Activated CD8-positive, alpha-beta memory T cell treated with anti-CD3 and anti-CD28 coated beads, Interleukin-2, amount 50 U/mL, for 24 hours (primary cell): Measurements from ENCODE around the gene CRIM1.

Source experiments
- DNase-seq: peaks from one replicate; pipeline ENCODE4 v3.0.0-alpha.2; 2020; ENCODE audit errors: extremely low read depth

The CRIM1 gene

DNA sequence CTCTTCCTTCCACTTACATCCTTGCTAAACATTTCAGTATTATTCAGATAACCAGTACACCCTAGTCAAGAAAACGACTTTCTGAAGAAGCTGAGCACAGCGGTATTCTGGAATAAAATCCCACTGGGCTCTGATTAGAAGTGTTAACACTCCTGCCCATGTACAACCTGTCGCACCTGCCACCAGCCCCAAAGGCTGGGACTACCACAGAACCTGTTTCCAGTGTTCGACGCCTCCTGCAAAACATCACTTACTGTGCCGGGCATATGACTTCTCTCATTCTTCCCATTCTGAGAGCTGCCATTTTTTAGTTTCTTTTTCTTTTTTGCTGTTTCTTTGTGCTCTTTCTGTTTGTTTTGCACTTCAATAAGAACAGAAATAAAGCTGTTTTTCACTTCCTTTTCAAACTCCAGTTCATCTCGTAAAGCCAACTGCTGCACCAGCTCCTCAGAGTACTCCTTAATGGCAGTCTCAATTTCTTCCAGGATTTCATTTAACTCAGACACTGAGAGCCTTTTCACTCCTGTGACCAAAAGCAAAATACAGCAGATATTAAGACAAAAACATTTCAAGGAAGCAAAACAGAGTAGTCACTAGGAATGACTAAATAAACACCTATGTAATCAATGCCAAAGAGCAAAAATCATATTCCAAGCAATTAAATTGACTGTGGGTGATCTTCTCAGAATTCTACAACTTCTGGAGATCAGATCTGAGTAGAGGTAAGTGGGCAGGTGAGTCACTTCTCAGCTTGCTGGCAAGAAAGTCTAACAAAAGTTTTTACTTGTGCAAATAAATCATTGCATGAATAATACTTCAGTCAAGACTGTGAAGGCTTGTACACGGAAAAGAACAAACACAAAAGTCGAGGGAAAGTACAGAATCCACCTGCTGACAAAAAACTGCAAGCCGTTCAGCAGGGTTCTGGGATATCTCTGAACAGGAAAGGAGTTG, 223.0 kb downstream of the CRIM1 start:
- DNase-seq: no peak

DNA sequence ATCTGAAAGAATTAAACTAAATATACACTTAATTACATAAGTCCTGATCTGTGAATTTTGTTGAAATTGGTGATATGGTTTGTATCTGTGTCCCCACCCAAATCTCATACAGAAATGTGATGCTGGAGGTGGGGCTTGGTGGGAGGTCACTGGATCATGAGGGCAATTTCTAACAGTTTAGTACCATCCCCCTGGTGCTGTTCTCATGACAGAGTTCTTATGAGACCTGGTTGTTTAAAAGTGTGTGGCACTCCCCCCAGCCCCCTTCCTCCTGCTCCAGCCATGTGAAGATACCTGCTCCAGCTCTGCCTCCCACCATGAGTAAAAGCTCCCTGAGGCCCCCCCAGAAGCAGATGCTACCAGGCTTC, 223.7 kb downstream of the CRIM1 start:
- no peak for DNase-seq

DNA sequence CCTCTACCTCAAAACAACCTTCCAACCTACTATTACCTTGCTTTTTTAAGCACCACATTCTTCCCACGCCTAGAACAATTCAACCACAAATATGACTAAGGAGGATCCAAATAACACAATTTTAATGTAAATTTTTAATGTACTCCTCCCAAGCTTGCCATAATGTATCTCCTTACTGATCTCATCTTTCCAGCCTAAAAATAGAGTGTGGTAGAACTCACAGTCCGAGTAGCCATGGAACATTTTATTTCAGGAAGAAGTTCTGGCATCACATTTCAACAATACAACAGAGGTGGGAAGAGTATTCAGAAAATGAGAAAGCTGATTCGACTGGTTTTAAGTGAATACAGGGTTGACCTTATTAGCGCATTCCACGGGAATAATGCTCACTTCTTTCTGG, 227.0 kb downstream of the CRIM1 start:
- no peak for DNase-seq

GRCh38 chr2:36582951-36583350, 227.4 kb downstream of the CRIM1 start:
- no peak for DNase-seq

- DNase-seq: no peak
These were observed 228.7 kb downstream of the CRIM1 start for GRCh38 chr2:36584148-36584794.

- DNase-seq: no peak
These were observed 231.1 kb downstream of the CRIM1 start for GRCh38 chr2:36586672-36587071.

GRCh38 chr2:36587101-36587500, 231.5 kb downstream of the CRIM1 start:
- DNase-seq: no peak

- no peak for DNase-seq
These were observed 232.0 kb downstream of the CRIM1 start for GRCh38 chr2:36587556-36587955.

DNA sequence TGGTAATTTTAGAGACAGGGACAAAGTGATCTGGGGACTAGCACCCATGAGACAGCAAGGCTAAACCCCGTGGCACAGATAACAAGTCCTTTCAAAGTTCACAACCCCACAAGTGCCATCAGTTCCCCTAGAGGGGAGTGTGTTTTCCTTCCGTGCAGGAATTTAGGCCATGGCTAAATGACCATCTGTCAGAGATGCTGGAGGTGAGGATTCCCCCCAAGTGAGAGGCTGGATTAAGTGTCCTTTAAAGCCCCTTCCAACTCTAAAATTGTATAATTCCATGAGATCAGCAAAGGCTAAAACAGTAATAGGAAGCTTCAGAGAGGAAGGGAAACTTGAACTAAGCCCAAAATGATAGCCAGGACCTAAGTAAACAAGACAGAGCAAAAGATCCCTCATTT, 233.7 kb downstream of the CRIM1 start:
- no peak for DNase-seq

DNA sequence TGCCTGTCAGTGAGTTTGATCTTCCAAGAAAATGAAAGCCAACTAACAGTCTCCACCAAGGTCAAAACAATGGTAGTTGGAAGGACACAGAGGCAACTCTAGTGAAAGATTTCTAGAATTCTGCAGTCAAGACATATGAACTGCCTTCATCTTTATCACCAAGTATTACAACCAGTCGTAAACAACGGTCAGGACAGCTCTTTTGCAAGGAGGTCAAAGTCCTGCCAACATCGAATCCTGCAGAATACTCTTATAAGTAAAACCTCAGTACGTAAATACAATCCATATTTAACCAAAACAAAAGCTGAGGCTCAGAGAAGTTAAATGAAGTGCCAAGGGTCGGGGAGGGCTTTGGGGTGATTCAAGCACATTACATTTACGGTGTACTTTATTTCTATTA, 239.3 kb downstream of the CRIM1 start:
- no peak for DNase-seq

GRCh38 chr2:36596397-36596796, 240.8 kb downstream of the CRIM1 start:
- no peak for DNase-seq

GRCh38 chr2:36597003-36597531, 241.5 kb downstream of the CRIM1 start:
- DNase-seq: no peak

- peak; percentile 25 for DNase-seq
These were observed 242.2 kb downstream of the CRIM1 start, which contains the start of gene FEZ2 for GRCh38 chr2:36597532-36598377. TSS of gene FEZ2 (minus strand) at chr2:36598168. CDS start at chr2:36598142, 26 bp downstream.
